Measurements from ENCODE around the gene DMRTA2. TPM values are rescaled to one million over a fixed set of nuclear protein-coding genes. Genes with fewer than 3 reads are reported as not detected.
A peak's percentile ranks its signal among the peaks of the same experiment; 100 is the strongest.

DMRTA2 gene
- total and polyA plus RNA-seq, 2 of the 8 experiments (the other 6 are each of a cell fraction or from before 2014, with no cell fraction given) = not detected

- TF ChIP-seq TBP (IDR thresholded peaks at IDR 0.05; ENCODE audit: low read depth, low read length) = no peak
- 0 out of 2 replicates have a peak, but pooled peaks have one; percentile 33 for TF ChIP-seq BACH1 (IDR thresholded peaks at IDR 0.05; ENCODE audit: low read length)
- TF ChIP-seq, protein P1, sequence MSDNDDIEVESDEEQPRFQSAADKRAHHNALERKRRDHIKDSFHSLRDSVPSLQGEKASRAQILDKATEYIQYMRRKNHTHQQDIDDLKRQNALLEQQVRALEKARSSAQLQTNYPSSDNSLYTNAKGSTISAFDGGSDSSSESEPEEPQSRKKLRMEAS (IDR thresholded peaks at IDR 0.05) = peak; percentile 56
- no peak for TF ChIP-seq YY1 (IDR thresholded peaks at IDR 0.05; ENCODE audit: low read depth, low read length)
- TF ChIP-seq RAD21 (IDR thresholded peaks at IDR 0.05 in 1 of 2, conservative IDR thresholded peaks at IDR 0.05 in 1 of 2; ENCODE audit: low read depth in 2 of 2, low read length in 2 of 2) = no peak
- peak; percentile 62 for TF ChIP-seq KDM4A (IDR thresholded peaks at IDR 0.05; ENCODE audit: low read depth, low read length, severe bottlenecking)
- peak; percentile 88 for TF ChIP-seq SUZ12 (IDR thresholded peaks at IDR 0.05; ENCODE audit: low read length)
- peak; percentile 90 for TF ChIP-seq EZH2 (IDR thresholded peaks at IDR 0.05; ENCODE audit: low read depth, low read length, severe bottlenecking)
- TF ChIP-seq PHF8 (conservative IDR thresholded peaks at IDR 0.05; ENCODE audit: low read depth, low read length) = no peak
These were observed at the start of gene DMRTA2 (continued) for GRCh38 chr1:50422946-50423669.

All from H1 (cell line).